ENCODE data around the gene NPTN.
"Not testable (repeated sequence)": the region's sequence is repeated elsewhere in the genome, so short reads cannot be mapped to it uniquely, and the experiment has no call there.

NPTN gene

DNA sequence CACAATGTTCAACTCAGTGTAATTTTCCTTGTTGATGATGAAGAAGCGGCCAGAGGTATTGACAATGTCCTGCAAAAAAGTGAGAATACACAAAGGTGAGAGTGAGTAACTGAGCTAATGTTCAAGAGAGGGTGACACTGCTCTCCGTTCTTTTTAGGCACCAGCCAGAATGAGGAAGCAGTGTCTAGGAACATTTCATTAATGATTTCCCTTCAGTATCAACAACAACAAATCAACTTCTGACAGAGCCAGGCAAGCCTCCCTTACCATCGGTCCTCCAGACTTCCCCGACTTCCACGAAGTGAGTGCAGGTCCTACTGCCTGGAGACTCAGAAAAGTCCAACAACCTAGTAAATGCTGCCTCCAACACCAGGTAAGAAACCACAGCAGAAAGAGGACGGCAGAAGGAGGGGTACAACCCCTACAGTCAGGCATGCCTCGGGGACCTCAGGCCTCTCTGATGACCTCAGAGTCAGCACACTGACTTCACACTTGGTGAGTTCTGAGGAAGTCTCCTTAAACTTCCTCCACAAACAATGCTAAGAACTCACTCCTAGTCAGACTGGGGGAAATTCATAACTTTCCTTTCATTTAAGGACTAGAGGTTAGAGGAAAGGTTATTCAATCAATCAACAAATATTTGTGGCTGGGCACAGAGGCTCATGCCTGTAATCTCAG is 62.7 kb downstream of the NPTN start:
- no peak for DNase-seq

DNA sequence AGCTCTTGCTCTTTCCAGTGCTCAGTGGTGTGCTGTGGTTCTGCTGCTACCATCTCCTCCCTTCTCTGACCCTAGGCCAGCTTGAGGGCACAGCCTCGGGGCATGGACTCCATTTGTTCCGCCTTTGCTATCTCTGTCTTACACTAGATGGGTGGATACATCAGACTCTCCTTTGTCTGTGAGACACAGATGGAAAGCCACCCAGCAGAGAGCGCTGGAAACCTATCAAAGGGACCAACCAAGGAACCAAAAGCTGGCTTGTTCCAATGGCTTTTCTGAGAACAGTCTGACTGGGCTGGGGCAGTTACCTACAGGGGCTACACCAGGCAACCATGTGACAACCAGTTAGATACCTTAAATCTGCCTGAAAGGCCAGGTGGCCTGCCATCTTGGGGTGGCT is 63.8 kb downstream of the NPTN start:
- DNase-seq: no peak

DNA sequence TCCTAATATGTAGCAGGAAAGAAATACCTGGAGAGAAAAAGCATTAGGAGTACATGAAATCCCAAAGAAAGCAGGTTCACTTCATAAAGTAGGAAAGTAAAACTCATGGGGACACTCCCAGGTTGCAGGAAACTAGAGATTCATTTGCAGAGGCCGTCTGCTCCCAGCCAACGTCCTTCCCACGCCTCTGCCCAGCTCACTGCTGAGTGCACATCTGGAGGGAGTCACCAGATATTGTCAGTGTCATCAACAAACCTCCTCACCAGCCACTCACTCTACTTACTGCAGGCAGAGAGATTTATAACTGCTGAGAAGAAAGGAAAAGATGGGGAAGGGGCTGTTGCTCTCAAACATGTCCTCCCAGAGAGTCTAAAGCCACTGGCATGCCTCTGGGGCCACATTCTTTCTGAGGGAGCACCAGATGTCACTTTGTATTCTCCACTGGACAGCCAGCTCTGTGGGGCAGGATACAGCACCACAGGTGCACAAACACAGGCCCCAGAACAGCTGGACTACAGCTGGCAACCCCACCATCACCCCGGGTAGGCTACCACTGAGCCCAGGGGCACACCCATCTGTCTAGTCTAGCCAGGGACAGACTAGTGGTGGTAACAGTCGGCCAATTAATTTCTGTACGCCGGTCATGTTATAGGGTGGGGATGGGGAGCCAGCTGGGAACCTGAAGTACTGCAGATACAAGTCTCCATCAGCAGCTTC is 64.5 kb downstream of the NPTN start:
- DNase-seq: no peak

DNA sequence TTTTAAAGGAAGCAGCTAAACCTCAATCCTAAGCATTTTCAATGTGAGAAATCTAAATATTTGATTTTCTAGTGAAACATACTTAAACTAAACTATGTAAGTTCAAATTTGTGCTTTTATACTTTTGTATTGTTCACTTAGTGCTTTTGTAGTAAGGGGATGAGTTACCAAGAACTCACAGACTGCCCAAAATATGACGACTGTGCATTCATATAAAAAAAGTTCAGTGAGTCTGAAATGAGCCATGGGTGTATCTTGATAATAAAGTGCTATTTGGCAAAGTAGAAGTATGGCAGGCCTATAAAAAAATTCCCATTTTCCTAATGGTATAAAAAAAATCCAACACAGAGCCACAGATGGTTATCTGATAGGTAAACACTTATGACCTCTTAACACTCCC is 66.2 kb downstream of the NPTN start:
- DNase-seq: no peak

DNA sequence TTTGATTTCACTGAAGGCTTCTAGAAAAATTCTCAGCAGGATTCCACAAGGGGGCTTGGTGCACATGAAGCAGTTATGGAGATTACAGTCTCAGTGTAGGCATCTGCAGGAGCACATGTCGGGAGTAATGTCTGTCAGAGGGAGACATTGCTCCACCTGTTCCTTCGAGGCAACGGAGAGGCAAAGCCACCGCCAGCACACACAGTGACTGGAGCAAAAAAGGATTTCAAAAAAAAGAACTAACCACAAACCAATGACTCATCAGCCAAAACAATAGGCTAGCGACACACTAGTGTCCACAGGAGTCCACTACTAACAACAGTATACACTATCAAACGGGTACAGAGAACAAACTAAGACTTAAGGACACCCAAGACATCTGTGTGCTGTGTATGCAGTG is 68.9 kb downstream of the NPTN start:
- DNase-seq: no peak

DNA sequence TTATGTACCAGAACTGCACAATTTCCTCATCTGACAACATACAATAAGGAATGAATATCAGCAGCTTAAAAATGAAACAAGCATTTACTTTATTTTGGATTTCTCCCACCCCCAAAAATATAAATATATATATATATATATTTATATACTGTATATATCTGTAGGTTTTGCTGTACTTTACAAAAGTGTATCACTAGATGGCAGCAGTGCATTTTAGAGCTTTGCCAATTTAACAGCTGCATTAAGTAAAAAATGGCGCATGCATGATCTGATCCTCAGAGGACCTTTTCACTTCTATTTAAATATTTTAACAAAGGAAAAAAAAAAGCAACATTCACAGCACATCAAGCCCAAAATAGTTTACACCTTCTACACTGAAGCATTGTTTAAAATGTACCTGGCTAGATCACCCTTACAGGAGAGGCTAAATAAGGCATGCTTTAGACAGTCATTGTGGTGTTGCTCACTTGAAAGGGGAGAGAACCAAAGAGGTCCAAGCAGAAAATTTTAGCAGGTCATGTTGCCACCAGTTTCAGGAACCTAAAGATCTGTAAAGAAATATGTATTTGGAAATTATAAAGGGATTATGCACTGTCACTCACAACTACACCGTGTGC is 72.6 kb downstream of the NPTN start:
- DNase-seq: no peak

DNA sequence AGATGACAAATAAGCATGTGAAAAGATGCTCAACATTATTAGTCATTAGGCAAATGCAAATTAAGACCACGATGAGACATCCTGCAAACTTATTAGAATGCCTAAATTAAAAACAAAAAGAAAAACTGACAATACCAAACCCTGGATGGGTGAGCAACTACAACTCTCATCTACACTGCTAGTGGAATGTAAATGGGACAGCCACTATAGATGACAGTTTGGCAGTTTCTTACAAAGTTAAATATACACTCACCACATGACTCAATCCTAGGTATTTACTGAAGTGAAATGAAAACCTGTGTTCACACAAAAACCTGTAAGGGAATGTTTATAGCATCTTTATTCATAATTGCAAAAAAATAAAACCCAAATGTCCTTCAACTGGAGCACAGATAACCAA is 74.7 kb downstream of the NPTN start:
- DNase-seq: no peak

DNA sequence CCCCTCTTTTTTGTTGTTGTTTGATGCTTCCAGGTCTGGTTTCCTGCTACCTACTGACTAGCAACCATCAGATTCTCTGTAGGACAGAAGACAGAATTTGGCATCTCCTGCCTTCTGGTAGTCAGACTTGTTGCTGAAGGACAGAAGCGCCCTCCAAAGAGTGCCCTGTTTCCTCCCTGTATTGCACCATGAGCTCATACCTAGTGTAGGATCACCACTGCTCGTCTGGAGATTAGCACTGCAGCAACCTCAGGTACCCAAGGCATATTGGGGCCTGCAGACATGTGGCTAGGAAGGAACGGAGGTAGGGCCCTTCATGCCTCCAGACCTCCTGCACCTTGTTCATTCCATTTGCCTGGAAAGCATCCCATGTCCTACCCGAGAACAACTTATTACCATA is 78.1 kb downstream of the NPTN start:
- DNase-seq: no peak

DNA sequence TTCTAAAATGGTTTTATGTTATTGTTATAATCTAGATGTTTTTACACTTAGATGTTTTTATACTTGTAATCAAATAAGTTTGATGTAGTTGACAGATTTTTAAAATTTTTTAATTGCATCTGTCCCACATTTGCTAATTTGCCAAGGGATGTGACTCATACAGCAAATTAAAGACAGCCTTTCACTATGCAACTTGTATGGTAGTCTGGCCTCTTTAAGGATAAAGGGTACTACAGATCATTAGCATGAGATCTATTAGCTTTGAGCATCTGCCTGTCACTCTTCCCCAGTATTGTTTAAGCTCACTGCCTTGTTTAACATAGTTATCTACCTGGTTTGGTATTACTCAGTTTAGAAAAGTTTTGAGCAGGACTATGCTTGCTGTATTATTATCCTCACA is 83.0 kb downstream of the NPTN start:
- no peak for DNase-seq

DNA sequence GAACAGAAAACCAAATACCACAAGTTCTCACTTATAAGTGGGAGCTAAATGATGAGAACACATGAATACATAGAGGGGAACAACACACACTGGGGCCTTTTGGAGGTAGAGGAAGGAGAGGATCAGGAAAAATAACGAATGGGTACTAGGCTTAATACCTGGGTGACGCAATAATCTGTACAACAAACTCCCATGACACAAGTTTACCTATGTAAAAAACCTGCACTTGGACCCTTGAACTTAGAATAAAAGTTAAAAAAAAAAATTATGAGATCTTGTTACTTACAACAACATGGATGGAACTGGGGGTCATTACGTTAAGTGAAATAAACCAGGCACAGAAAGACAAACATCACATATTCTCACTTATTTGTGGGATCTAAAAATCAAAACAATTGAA is 84.3 kb downstream of the NPTN start:
- DNase-seq: not testable (repeated sequence)

DNA sequence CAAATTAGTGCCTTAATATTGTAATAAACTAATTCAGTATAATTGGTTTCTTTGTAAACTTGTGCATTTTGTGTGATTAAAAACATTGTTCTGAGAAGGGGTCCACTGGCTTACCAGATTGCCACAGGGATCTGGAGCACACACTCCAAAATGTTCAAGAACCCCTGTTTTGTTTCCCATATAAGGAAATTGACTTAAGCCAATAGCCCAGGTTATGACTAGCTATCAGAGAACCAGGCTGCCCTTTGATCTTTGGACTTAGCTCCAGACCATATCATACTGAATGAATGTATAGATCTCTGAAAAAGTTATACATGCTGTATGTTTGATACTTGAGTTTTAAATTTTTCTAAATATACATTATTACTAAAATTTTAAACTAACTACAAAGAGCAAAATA is 91.7 kb downstream of the NPTN start:
- DNase-seq: no peak

DNA sequence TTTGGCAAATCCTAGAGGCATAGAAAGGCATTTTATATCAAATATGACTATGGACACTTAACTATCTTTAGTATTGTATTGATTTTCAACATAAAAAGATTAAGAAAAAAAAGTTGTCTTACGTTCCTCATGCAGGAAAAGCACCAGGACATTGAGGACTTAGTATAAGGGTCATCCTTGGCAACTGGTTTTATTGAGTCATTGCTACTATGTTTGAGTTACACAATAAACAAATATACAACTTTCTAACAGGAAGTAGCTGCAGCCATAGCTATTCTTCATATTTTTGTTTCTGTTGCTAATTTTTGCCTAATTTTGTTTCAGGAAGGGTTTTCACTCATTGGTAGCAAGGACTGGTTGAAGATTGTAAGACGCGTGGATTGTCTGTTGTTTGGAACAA is 93.0 kb downstream of the NPTN start:
- no peak for DNase-seq

DNA sequence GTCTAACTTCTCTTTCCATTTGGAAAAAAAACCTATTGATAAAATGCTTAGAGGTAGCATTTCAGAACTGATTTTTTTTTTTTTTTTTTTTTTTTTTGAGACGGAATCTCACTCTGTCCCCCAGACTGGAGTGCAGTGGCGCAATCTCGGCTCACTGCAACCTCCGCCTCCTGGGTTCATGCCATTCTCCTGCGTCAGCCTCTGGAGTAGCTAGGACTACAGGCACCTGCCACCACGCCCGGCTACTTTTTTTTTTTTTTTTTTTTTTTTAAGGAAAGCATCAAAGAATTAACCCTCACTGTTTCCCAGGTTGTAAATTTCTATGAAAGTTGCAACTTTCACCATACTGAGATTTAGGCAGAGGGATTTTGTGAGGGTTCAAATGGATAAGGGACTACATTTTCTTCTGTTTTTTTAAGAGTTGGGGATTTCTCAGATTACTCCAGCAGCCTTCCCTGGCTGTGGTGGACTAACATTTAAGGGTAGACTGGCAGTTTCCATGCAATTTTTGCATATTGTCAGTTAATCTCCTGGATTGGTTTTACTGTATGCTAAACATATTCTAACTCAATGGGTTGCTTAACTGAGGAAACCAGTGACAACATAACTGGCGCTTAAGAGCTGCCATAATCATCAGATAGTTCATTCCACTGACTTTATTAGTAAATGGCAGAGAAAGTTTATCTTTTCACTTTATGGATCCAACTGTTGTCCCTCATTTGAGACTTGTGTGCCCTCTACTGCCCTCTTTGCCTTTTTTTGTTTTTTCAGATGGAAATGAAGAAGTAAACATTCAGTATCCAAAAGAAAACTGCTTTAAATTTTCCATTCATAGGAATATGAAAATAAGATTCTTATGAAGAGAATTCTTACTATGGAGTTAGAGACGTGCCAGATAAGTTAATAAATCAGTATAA is 93.7 kb downstream of the NPTN start:
- no peak for DNase-seq

DNA sequence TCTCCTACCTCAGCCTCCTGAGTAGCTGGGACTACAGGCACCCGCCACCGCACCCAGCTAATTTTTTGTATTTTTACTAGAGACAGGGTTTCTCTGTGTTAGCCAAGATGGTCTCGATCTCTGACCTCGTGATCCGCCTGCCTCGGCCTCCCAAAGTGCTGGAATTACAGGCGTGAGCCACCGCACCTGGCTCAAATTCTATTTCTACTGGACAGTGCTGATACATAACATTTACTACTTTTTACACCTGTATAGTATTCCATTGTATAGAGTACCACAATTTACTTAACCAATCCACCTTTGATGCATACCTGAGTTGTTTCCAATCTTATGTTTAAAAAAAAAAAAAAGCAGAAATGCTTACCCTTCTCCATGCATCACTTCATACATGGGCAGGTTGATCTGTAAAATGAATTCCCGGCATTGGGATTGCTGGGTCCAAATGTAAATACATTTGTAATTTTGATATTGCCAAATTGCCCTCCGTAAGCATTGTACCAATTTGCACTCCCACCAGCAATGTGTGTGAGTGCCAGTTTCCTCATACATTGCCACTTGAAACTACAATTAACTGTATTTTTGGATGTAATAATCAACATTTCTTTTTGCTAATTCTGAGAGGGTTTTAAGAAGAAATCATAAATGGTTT is 94.5 kb downstream of the NPTN start:
- no peak for DNase-seq

DNA sequence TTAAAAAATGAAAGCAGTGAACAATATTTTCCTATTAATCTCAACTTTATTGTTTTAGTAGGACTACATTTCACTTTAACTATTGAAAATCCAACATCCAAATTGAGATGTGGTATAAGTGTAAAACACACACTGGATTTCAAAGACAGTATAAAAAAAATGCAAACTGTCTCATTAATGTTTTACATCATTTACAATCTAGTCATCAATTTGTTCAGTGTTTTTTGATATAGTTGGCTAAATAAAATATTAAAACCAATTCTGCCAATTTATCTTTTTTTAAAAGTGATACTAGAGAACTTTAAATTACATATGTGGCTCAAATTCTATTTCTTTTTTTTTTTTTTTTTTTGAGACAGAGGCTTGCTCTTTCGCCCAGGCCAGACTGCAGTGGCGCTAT is 95.1 kb downstream of the NPTN start:
- DNase-seq: no peak

DNA sequence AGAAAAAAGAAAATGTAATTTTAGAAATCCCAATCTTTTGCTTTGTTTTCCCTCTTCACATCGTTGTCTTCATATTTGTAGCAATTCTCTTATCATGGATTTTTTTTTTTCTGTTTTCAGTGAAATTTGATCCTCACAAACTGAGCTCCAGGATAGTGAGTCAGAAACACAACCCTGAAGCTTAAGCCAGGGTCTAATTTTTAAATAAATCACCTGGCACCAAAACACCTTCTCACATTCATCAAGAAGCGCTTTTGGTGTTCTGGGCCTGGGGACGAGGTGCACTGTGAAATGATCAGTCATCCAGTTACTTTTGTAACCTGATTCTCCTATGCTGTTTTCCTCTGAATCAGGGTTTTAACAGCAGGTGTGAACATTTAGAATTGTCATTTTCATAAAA is 102.5 kb downstream of the NPTN start:
- DNase-seq: no peak

DNA sequence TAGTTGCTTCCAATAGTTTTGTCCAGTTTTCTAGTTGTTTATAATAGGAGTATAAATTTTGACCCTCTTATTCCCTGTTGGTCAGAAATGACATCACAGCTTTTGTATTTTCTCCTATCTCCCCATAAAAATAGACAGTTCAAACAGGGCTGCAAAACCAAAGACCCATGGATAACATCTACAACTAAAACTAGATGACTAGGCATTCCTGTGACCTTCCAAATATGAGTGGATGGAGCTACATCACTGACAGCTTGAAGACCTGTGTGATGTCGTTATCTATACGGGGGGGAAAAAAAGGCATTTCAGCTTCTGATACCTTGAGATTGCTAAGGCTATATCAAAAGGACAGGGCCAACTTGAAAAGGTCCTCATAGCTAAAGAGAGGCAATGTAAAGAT is 105.6 kb downstream of the NPTN start:
- DNase-seq: no peak

DNA sequence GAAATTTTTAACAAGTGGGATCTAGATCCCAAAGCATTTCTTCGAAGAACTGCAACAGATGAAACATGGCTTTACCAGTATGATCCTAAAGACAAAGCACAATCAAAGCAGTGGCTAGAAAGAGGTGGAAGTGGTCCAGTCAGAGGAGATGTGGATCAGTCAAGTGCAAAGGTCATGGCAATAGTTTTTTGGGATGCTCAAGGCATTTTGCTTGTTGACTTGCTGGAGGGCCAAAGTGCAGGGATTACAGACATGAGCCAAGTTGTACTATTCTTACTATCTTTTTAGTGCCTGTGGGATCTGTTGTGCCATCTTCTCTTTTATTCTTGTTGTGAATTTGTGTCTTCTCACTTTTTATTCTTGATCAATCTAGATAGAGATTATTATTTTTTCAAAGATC is 108.3 kb downstream of the NPTN start:
- no peak for DNase-seq

DNA sequence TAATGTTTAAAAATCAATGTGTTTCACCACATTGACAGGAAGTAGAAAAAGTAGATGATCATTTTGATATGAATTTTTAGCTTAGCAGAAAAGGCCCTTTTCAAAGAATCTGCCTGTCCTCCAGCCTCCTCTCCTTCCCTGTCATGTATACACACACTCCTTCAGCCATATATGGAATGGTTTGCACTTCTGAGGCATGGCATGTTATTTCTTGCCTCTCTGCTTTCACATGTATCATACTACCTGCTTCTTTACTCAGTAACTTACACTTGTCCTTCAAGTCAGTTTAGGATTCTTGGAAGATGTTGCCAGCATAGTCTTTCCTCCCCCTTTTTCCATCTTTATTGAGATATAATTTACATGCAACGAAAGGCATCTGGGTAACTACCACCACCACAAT is 111.2 kb downstream of the NPTN start:
- DNase-seq: no peak

DNA sequence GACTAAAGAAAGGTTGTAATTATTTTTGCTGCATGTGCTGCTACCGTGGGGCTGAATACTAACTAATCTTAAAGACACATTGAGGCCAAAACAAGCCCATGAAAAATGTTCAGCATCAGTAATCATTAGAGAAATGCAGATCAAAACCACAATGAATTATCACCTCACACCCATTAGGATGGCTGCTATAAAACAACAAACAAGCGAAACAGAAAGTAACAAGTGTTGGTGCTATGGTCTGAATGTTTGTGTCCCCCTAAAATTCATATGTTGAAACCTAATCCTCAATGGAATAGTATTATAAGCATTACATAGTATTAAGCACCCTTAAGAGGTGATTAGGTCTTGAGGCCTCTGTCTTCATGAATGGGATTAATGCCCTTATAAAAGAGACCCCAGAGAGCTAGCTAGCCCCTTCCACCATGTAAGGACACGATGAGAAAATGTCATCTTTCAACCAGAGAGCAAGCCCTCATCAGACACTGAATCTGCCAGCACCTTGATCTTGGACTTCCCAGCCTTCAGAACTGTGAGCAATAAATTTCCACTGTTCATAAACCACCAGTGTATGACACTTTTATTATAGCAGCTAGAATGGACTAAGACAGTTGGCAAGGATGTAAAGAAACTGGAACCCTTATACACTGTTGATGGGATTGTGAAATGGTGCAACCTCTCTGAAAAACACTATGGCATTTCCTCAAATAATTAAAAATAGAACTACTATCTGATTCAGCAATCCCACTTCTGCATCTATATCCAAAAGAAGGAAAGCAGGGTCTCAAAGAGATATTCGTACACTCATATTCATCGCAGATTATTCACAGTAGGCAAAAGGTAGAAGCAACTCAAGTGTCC is 114.1 kb downstream of the NPTN start:
- no peak for DNase-seq

DNA sequence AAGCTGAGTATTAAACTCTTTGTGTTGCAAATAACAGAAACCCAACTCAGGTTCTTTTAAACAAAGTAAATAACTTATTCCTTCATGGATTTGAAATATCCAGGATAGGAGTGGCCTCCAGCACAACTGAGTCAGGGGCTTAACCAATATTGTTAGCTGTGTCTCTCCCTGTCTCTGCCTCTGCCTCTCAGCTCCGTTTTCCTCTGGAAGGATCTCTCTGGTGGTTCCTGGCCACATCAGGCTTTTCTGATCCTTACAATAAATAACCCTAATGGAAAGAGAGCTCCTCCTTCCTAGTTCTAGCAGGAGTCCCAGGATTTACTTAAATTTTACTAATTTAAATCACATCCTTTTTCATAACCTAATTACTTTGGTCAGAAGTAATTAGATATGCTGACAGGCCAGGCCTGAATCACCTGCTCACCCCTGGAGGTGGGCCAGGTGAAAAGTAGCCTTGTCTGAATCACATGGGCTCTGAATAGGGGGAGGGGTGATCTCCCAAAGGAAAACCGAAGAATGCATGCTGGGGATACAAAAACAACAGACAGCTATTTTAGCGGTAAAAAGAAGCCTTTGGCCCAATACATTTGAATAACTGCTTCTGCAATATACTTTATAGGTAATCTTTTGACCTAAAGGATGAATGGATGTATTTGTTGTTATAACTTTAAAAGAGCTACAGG is 114.9 kb downstream of the NPTN start:
- no peak for DNase-seq
